NOMO-1 treated with dmso at 0.1 percent for 144 hours (cell line): ENCODE measurements around the gene APBB2.
A peak's percentile ranks its signal among the peaks of the same experiment; 100 is the strongest.

Experiments used
- DNase-seq: peaks from one replicate; lab custom pipeline; 2025; ENCODE audit not compliant: unreplicated experiment; lab: John Stamatoyannopoulos, UW

Gene APBB2

DNA sequence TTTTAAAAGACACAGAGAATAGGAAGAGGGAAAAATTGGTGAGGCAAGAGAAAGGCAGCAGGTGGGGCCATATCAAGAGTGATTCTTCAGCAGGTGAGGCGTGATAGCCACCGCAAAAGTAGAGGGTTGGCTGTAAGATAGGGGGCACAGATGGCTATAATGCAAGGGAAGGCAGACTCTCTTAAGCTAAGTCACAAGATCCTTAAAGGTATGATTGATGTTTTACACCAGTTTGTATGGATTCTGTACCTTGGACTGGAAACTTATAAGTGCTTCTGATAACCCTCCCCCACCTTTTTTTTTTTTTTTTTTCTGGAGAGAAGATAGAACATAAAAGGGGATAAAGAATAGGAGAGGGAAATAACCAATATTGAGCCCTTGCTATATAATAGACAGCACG lies 424.6 kb downstream of the APBB2 start:
- DNase-seq: no peak

DNA sequence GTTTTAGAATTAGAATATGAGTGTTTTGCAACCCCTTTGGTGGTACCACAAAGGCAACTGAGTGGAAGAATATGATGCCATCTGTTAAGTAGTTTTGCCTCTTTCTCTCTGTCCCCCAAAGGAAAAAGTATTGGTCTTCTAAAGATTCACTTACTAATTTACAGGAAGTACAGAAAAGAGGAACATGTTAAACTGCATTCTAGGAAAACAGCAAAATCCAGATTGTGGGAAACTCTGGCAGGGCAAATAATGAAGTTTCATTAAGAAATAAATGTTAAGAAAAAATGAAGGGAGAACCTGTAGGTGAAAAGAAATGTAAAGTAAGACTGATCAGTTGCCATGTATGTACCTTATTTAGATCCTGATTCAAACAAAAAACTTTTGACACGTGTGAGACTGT lies 425.3 kb downstream of the APBB2 start:
- no peak for DNase-seq

DNA sequence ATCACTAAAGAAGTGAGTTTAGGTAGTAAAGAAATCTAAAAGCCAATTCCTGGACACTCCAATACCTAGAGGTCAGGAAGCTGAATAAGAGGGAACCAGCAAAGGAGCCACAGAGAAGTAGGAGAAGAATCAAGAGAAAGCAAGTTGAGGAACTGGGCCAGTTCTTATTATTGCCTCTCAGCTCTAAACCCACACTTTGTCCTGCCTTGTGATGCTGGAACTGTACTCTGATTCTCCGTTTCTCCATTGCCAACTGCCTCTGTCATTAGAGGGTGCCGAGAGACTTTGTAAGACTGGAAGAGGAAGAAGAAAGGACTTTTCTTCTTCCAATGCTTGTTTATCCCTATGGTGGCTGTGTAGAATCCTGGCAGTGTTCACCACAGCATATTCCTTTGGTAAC lies 426.0 kb downstream of the APBB2 start:
- DNase-seq: no peak

DNA sequence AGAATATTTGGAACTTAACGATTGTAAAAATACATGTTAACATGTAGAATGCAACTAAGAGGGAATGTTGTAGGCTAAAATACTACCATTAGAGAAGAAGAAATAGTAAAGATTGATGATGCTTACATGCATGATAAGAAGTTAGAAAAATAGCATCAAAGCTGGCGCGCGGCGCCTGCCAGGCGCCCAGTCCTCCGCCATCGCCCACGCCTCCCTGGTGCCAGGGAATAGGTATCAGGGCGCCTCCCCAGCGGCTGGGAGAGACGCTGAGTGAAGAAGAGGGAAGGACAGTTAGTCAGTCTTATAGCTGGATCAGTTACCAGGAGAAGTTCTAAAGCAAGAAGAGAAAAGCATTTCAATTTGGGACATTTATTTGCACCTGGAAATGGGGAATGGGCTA lies 428.6 kb downstream of the APBB2 start:
- no peak for DNase-seq

DNA sequence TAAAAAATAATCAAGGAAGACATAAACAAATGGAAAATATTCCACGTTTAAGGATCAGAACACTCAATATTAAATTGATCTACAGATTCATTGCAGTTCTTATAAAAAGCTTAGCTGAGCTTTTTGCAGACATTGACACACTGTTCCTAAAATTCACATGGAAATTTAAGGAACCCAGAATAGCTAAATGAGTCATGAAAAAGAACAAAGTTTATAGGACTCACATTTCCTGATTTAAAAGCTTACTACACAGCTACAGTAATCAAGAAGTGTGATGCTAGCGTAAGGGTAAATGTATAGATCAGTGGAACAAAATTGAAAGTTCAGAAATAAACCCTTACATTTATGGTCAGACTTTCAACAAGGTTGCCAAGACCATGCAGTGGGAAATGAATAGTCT lies 431.5 kb downstream of the APBB2 start:
- no peak for DNase-seq

DNA sequence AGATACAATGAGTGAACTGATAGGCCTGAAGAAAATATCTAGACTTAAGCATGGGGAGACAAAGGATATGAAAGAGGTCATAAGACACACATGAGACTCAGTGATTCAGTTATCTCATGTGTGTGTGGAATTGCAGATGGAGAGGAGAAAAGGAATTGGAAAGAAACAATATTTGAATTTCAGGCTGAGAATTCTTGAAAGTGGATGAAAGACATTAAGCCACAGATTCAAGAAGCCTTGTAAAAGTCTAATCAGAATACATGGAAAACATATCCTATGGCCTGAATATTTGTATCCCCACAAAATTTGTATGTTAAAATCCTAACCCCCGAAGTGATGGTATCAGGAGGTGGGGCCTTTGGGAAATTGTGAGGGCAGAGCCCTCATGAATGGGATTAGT lies 436.3 kb downstream of the APBB2 start:
- no peak for DNase-seq

DNA sequence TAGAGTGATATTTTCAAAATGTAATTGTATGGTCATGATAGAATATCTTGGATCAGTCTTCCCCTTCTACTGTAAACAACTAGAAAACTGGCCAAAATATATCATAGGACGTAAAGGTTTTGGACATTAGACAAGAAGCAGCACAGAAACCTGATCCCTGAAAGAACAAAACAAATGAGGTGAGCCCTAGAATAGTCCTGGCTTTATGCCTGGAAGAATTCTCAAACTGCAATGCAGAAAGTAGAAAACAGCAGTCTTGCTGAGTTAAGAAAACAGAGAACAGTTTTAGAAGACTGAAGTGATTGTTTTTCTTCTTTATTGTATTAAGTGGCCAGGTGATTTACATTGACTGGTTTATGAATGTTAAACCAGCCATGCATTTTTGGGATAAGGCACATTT lies 445.1 kb downstream of the APBB2 start:
- no peak for DNase-seq

DNA sequence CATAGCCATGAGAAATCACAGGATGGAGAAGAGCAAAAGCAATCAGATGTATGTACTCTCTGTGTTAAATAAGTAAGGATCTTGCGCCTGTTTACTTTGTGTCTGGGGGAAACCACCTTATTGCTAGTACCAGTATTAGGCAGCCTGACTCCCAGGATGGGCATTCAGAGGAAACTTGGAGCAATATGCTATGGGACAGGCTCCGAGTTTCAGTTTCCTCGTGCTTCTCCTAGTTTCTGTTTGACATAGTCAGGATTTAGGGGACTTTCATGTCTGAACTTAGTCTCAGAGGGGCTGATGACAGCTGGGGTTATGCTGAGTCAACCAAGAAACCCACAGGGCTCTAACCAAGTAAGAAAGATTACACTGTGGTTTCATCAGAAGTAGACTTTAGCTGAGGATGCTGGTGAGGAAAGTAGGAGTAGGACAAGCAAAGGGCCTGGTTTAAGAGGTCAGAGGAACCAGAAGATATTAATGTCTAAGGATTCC lies 451.1 kb downstream of the APBB2 start:
- peak; percentile 14 for DNase-seq
